CD4-positive, alpha-beta T cell (primary cell): ENCODE measurements around the gene RAD51B. TPM values are rescaled to one million over a fixed set of nuclear protein-coding genes. Genes with fewer than 3 reads are reported as not detected.

Experiments
- ATAC-seq: fragments of 200-7000 bp; cut with Tn5 transposase; one replicate; pipeline ENCODE4 v1.10.0; 2022; ENCODE audit warnings: mild to moderate bottlenecking; ENCODE audit not compliant: poor library complexity
- CTCF ChIA-PET: fragments of 350-600 bp; sonication (Branson Sonifier 250); formaldehyde crosslinking; loops from one replicate; lab custom pipeline; 2021; ENCODE audit warnings: antibody characterized with exemption, inconsistent platforms; lab: Charles Lee
- POLR2A ChIA-PET: fragments of 350-600 bp; sonication (Branson Sonifier 250); formaldehyde crosslinking; loops from one replicate; lab custom pipeline; 2021; ENCODE audit warnings: antibody characterized with exemption, inconsistent platforms; lab: Charles Lee
- DNase-seq, 14 experiments: peaks; one replicate each; pipeline ENCODE4 v3.0.0-alpha.2; 2013 to 2020; ENCODE audit warnings: mixed read lengths in 2 of 14
- H3K27ac ChIP-seq, 2 donors: one replicate each; pipeline versions ENCODE4 v1.5.1 to v1.7.0; 2013; ENCODE audit warnings: low read length in 2 of 2, low read depth in 1 of 2, mild to moderate bottlenecking in 1 of 2
- H3K27me3 ChIP-seq, 2 experiments: 1 replicate in 1 of 2; 2 replicates in 1 of 2; pipeline versions ENCODE4 v1.6.1 to v1.7.0; 2013; ENCODE audit warnings: low read length in 2 of 2, control low read depth in 1 of 2, mild to moderate bottlenecking in 1 of 2, moderate library complexity in 1 of 2; ENCODE audit not compliant: insufficient read depth in 2 of 2, control insufficient read depth in 1 of 2
- H3K36me3 ChIP-seq: one replicate; pipeline ENCODE4 v1.6.1; 2013; ENCODE audit warnings: low read length, control low read depth; ENCODE audit not compliant: insufficient read depth
- H3K4me1 ChIP-seq: one replicate; pipeline ENCODE4 v1.6.1; 2013; ENCODE audit warnings: low read length, control low read depth; ENCODE audit not compliant: insufficient read depth
- H3K4me3 ChIP-seq: one replicate; pipeline ENCODE4 v1.5.1; 2013; ENCODE audit warnings: mild to moderate bottlenecking, low read length, moderate library complexity
- H3K9me3 ChIP-seq, 2 experiments: 1 replicate in 1 of 2; 2 replicates in 1 of 2; pipeline versions ENCODE4 v1.6.1 to v1.7.0; 2013; ENCODE audit warnings: low read length in 2 of 2, mild to moderate bottlenecking in 2 of 2, control low read depth in 1 of 2, moderate library complexity in 1 of 2; ENCODE audit not compliant: control insufficient read depth in 1 of 2, insufficient read depth in 1 of 2
- H3K27ac Mint-ChIP-seq: one replicate; pipeline ENCODE4 v1.8.0; 2020; ENCODE audit warnings: mixed read lengths
- H3K27me3 Mint-ChIP-seq: one replicate; pipeline ENCODE4 v1.8.0; 2021; ENCODE audit warnings: mixed read lengths
- H3K36me3 Mint-ChIP-seq: one replicate; pipeline ENCODE4 v1.8.0; 2021; ENCODE audit warnings: low read depth, mixed read lengths
- H3K4me1 Mint-ChIP-seq: one replicate; pipeline ENCODE4 v1.8.0; 2021; ENCODE audit warnings: low read depth, mixed read lengths
- H3K4me3 Mint-ChIP-seq: one replicate; pipeline ENCODE4 v1.8.0; 2020; ENCODE audit warnings: mild to moderate bottlenecking, mixed read lengths
- H3K9me3 Mint-ChIP-seq: one replicate; pipeline ENCODE4 v1.8.0; 2020; ENCODE audit warnings: mixed read lengths
- intact Hi-C, 2 experiments: fragments of 100-400 bp; cut with DNase I in 1 of 2; cut with micrococcal nuclease in 1 of 2; formaldehyde crosslinking; loops; one replicate each; pipeline versions ENCODE4 v1.15.1 to v1.9.0; 2023 to 2025; cut with DNase I, micrococcal nuclease
- total RNA-seq, 174 experiments: library from RNA in 2 of 174; stranded (reverse) in 2 of 174; gene quantifications; one replicate each; pipeline ENCODE4 v1.2.3 and lab custom pipeline; 2021 to 2026
- TF ChIP-seq, protein P1 (sequence below): fragments of 200-600 bp; IDR thresholded peaks from one replicate; pipeline ENCODE4 v1.8.0; 2022; ENCODE audit warnings: antibody characterized with exemption, mild to moderate bottlenecking

RAD51B gene
- total RNA-seq, 2 experiments from 2014 or later = 18.4 to 20.0 TPM

DNA sequence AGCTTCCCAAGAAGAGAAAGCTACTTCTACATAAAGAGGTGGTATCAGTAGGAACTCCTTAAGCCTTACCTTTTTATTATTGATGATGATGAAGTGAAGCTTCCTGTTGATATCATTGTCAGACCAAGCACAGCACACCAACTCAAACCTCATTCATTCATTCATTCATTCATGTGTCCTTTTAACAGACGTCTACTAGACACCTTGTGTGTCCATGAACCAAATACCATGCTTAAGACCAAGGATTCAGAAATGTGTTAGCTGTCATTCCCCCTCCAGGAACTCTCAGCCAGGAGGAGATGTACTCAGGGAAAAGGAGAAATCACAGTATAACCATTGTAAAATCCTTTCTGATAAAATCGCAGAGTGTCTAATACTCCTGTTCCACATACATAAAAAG lies 778.5 kb downstream of the RAD51B start:
- Mint-ChIP-seq H3K36me3 (no peaks in the 10 kb centered on the region), H3K9me3 (no peaks in the 10 kb centered on the region), H3K4me1 (peaks cover 22% of the 10 kb centered on the region), H3K27me3 (no peaks in the 10 kb centered on the region), H3K27ac (no peak overlapping the region), H3K4me3 (no peak overlapping the region)
- ATAC-seq (no peak), DNase-seq (no peak)
- Histone ChIP-seq H3K36me3 (no peaks in the 10 kb centered on the region), H3K9me3 (no peaks in the 10 kb centered on the region), H3K27me3 (no peaks in the 10 kb centered on the region), H3K4me1 (peaks cover 14% of the 10 kb centered on the region), H3K27ac (peak overlapping the region in 1 of 2 donors; percentile 11), H3K4me3 (no peak overlapping the region)
- CTCF ChIA-PET = interaction anchor here (0.6 kb wide), 1 partner anchor 351 kb away, joined by 4 read pairs; no protein-coding TSS in a partner anchor
- POLR2A ChIA-PET = no interaction called here
- intact Hi-C loops = no loop called here
- TF ChIP-seq, protein P1, sequence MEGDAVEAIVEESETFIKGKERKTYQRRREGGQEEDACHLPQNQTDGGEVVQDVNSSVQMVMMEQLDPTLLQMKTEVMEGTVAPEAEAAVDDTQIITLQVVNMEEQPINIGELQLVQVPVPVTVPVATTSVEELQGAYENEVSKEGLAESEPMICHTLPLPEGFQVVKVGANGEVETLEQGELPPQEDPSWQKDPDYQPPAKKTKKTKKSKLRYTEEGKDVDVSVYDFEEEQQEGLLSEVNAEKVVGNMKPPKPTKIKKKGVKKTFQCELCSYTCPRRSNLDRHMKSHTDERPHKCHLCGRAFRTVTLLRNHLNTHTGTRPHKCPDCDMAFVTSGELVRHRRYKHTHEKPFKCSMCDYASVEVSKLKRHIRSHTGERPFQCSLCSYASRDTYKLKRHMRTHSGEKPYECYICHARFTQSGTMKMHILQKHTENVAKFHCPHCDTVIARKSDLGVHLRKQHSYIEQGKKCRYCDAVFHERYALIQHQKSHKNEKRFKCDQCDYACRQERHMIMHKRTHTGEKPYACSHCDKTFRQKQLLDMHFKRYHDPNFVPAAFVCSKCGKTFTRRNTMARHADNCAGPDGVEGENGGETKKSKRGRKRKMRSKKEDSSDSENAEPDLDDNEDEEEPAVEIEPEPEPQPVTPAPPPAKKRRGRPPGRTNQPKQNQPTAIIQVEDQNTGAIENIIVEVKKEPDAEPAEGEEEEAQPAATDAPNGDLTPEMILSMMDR = no peak

DNA sequence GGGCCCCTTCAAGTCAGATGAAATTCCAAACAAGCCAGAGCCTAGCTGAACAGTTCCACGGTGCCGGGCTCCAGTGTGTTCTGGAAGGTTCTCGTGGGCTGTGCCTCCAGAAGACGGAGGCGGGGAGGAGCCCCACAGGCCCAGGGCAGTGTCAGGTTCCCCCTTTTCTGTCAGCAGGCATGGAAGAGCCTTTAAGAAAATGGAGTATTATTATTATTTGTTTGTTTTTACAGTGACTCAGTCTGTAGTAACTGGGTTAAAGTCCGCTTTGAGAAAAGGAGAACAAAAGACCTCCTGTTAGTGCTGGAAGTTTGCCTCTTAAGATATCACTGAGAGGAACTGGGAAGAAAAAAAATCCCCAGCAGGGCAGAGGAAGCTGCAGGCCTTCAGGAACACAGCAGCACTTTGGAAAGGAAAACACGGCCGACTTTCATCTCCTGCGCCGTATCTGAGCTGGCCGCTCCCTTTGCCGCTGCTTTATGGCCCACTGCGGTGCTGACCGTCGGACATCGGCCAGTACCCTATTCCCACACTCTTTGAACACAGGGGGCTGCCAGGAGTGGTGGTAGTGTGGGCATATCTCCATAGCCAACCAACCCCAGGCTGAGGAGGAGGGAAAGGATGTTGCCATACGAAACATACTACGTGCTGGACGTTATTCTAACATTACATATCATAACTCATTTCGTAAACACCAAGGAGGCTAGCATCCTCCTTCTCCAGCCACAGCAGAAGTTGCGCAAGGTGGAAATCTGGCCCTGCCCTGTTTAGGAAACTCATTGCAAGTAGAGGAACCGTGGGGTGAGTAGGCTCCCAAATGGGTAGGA lies 779.3 kb downstream of the RAD51B start:
- Mint-ChIP-seq H3K9me3 (no peaks in the 10 kb centered on the region), H3K4me1 (peaks cover 15% of the 10 kb centered on the region), H3K27ac (no peak overlapping the region), H3K27me3 (no peaks in the 10 kb centered on the region), H3K4me3 (no peak overlapping the region), H3K36me3 (no peaks in the 10 kb centered on the region)
- Histone ChIP-seq H3K36me3 (no peaks in the 10 kb centered on the region), H3K27me3 (no peaks in the 10 kb centered on the region), H3K9me3 (peaks cover 0 to under 1% of the 10 kb centered on the region in 2 experiments), H3K4me1 (peaks cover 10% of the 10 kb centered on the region), H3K27ac (peak overlapping the region in 1 of 2 donors; percentile 11), H3K4me3 (no peak overlapping the region)
- intact Hi-C loops = no loop called here
- DNase-seq = peak in 2 of 14 experiments; percentile 51 to 59
- ChIA-PET CTCF (no interaction called here), POLR2A (no interaction called here)
- TF ChIP-seq, protein P1 = no peak
- no peak for ATAC-seq

DNA sequence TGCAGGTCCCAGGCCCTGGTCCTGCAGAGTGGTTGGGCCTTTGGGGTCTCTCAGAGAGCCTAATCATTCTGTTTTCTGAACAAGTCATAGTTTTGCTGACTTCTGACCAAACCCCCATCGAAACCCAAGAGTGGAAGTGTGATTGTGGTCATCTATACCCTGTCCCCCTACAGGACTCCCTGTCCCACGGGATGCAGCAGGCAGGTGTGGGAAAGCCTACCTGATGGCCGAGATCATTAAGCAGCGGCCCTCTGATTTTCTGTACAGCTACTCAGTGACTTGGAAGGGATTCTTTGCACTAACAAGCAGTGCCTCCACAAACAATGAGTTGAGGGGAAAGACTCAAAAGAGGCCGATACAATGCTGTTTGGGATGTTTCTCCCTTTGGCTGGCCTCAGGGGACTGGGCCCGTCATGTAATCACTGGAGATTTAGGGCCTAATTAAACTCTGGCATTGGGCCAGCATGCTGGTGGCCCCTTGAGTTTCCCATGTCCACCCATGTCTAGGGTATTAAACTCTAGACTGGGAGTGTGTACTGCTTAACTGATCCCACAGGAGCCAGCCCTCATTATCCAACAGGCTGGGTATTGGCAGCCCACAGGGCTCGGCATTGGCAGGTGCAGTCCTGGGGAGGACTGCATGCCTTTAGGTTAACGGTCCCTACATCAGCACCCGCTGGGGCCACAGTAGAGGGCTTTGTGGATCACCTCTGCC lies 780.5 kb downstream of the RAD51B start:
- no peak overlapping the region for H3K27ac ChIP-seq
- no peak overlapping the region for H3K4me3 ChIP-seq
- no peaks in the 10 kb centered on the region for H3K27me3 ChIP-seq
- CTCF ChIA-PET = no interaction called here
- no peaks in the 10 kb centered on the region for H3K36me3 ChIP-seq
- DNase-seq (no peak), ATAC-seq (no peak)
- POLR2A ChIA-PET = no interaction called here
- peaks cover 4% of the 10 kb centered on the region for H3K4me1 Mint-ChIP-seq
- no peaks in the 10 kb centered on the region for H3K27me3 Mint-ChIP-seq
- H3K27ac Mint-ChIP-seq = no peak overlapping the region
- TF ChIP-seq, protein P1 = no peak
- intact Hi-C loops = no loop called here
- H3K9me3 ChIP-seq = peaks cover 0 to 12% of the 10 kb centered on the region in 2 experiments
- H3K4me3 Mint-ChIP-seq = no peak overlapping the region
- H3K4me1 ChIP-seq = no peaks in the 10 kb centered on the region
- H3K9me3 Mint-ChIP-seq = peaks cover 2% of the 10 kb centered on the region
- no peaks in the 10 kb centered on the region for H3K36me3 Mint-ChIP-seq
